T-helper 1 cell treated with Interleukin-12 subunit alpha and Interleukin-12 subunit beta and Interleukin-4 antibody, amounts not matched to agents 30 ng/mL and 1 ng/mL, for 36 hours (primary cell): ENCODE measurements around the gene ETHE1. TPM values are rescaled to one million over a fixed set of nuclear protein-coding genes. Genes with fewer than 3 reads are reported as not detected.

ENCODE experiments used
- intact Hi-C: fragments of 100-400 bp; cut with micrococcal nuclease; formaldehyde crosslinking; loops from one replicate; pipeline ENCODE4 v1.15.1; 2024
- total RNA-seq: library from RNA; stranded (reverse); gene quantifications from 2 replicates; pipeline ENCODE4 v1.2.3, GENCODE V29; 2022

The ETHE1 gene, protein sequence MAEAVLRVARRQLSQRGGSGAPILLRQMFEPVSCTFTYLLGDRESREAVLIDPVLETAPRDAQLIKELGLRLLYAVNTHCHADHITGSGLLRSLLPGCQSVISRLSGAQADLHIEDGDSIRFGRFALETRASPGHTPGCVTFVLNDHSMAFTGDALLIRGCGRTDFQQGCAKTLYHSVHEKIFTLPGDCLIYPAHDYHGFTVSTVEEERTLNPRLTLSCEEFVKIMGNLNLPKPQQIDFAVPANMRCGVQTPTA
- total RNA-seq: 62.8 and 64.6 TPM in 2 replicates

DNA sequence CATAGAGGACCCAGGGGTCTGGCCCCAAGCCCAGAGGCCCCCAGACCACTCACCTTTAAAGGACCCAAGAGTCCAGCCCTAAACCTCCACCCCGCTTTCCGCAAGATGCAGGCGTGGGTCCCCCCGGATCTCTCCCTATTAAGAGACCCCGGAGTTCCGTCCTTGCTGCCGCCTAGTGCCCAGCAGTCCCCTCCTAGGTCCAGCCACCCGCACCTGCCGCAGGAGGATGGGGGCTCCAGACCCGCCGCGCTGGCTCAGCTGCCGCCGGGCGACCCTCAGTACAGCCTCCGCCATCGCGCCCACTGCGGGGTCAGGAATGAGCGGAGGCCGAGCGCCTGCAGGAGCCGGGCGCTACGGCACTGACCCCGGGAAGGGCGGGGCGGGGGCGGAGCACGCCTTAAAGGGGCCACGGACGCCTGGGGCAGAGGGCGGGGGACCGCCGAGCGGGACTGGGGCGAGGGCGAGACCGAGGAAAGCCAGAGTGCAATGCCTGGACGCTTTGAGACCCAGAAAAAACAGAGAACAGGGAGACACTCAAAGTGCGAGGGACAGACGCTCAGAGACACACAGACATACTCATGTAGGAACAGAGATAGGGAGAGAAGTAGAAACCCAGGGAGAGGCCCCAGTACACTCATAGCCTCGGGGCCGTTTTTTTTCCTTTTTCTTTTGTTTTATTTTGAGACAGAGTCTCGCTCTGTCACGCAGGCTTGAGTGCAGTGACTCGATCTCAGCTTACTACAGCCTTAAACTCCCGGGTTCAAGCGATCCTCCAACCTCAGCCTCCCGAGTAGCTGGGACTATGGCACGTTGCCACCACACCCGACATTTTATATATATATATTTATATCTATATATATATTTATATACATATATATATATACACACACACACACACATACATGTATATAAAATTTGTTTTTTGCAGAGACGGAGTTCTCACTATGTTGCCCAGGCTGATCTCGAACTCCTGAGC lies at the start of gene ETHE1:
TSS of gene ETHE1 (minus strand) at position 318 of the 976 bp plus-strand sequence. CDS start at position 294, 24 bp downstream.
- intact Hi-C loops: loop anchor here (1.0 to 5.0 kb wide), 4 partner anchors 8 to 1980 kb away; partner anchors contain the start of genes VASP and ZNF428

DNA sequence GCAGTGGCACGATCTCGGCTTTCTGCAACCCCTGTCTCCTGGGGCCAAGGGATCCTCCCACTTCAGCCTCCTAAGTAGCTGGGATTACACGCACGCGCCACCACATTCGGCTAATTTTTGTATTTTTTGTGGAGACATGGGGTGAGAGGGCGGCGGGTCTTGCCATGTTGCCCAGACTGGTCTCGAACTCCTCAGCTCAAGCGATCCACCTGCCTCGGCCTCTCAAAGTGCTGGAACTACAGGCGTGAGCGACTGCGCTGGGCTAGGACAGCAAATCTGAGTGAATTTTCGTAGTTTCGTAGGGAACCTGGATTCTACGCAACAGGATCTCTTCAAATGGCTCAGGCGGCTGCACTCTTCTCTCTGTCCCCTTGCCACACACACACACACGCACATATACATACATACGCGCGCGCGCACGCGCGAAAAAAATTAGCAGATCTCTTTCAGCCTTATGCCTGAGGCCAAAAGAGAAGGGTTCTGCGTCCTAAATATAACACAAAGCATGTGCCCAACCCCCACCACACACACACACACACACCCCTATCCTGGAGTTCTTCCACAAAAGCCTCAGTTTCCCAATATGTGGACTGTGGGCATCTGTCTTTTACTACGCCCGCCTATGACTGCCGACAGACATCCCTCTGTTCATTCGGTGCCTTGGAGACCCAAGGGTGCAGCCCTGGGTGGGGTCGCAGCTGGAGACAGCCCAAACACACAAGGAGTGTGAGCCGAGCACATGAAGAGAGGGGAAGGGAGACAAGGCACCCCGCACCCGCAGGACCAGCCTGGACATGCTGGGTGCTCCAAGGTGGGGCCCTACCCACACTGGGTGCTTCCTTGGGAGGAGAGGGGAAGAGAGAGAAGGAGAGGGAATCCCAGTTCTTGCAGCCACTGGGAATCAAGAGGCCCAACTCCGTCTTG lies 49.2 kb upstream of the ETHE1 start:
- intact Hi-C loops: loop anchor here (1.0 to 2.0 kb wide), 10 partner anchors 14 to 178 kb away; partner anchors contain the start of genes IRGQ, SMG9, ZNF428 and ZNF575

DNA sequence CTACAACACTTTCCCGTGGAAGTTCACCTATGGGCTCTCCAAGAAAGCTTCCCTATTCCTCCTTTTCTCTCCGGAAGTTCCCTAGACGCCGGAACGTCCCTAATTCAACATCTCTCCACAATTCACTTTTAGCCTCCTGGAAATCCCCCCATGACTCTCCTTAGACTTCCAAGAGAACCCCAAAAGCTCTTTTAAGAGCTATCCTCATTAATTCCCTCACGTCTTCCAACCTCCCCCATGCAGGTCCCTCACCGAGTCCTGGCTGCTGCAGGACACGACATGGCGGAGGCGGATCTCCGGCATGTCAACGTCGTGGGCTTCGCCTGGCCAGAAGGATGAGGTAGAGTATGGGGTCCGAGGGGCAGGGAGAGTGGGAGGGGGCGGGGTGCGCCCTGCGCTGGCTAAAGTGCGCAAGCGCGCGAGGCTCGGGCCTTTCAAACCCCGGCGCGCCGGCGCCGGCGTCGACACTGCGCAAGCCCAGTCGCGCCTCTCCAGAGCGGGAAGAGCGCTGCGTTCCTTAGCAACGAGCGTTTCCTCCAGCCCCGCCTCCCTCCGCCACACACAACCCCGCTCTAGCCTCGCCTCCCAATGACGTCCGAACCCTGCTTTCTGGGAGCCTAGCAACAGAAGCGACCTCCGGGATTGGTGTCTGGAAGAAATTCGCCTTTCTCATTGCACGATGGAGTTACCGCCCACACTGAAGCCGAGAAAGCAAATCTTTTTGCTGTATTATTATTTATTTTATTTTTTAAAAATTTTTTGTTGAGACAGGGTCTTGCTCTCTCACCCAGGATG lies 48.4 kb upstream of the ETHE1 start, which contains the start of the genes PINLYP and XRCC1:
TSS of gene PINLYP (plus strand) at position 646 of the 795 bp plus-strand sequence. CDS start 1,391 bp downstream, outside the sequence.
TSS of gene XRCC1 (minus strand) at position 372 of the 795 bp plus-strand sequence. CDS start at position 303, 69 bp downstream.
- intact Hi-C loops: loop anchor here (1.0 to 2.0 kb wide), 10 partner anchors 13 to 179 kb away; partner anchors contain the start of genes IRGQ, SMG9, ZNF428 and ZNF575

DNA sequence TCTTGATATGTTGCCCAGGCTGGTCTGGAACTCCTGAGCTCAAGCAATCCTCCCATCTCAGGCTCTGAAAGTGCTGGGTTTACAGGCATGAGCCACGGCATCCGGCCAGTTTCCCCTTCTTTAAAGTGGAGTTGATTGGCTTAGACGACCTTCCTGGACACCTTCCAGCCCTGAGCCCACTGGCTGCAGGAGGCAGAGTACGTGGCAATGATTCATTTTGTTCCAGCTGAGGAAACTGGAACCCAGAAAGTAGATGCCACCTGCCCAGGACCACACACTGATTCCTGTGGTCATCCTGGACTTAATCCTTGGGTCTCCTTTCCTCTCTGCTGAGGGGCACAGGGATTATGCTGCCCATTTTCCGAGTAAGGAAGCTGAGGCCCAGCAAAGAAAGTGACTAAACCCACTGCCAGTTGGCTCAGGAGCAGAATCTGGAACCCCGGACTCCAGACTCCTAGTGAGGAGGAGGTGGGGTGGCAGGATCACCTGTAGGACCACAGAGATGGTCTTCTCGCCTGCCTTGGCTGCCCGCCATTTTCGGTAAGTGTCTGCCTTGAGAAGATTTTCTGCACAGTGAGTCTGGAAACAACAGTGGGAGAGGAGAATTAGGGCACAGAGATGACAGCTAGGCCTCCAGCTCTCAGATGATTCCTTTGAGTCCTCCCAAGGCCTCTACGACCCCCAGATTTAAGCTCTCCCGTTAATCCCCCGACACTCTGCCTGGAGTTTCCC lies 47.6 kb upstream of the ETHE1 start:
- intact Hi-C loops: loop anchor here (1.0 to 2.0 kb wide), 10 partner anchors 12 to 180 kb away; partner anchors contain the start of genes IRGQ, SMG9, ZNF428 and ZNF575

DNA sequence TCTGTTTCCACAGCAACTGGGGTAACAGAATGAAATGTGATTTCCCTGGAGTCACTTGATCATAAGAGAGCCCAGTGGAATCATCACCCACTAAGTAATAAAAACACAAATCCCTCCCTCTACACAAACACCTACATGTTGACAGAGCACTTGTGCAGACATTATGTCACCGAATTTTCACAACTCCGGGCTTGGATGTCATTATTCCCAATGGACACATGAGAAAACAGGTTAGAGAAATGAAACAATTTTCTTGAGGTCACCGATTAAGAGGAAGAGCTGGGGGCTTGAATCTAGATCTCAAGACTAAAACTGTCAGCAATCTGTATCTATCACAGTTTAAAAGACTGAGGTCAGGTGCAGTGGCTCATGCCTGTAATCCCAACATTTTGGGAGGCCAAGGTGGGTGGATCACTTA lies 45.2 kb upstream of the ETHE1 start:
- intact Hi-C loops: no loop called here

DNA sequence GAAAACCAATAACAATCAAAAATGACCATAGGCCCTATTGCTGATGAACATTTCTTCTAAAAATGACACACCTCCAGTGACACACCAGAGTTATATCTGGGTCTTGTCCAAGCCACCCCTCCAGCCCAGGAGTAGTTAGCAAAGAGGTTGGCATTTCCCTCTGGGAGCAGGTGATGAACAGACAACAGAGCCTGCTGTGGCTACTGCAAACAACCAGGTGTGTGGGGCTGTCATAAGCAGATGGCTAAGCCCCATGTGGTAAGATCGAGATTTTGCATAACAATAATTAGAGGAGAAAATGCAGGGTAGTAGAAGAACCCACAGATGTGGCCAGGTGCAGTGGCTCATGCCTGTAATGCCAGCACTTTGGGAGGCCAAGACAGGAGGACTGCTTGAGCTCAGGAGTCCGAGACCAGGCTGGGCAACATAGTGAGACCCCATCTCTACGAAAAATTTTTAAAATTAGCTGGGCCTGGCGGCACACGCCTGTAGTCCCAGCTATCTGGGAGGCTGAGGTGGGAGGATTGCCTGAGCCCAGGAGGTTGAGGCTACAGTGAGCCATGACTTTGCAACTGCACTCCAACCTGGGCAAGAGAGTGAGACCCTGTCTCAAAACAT lies 43.3 kb upstream of the ETHE1 start:
- intact Hi-C loops: no loop called here

DNA sequence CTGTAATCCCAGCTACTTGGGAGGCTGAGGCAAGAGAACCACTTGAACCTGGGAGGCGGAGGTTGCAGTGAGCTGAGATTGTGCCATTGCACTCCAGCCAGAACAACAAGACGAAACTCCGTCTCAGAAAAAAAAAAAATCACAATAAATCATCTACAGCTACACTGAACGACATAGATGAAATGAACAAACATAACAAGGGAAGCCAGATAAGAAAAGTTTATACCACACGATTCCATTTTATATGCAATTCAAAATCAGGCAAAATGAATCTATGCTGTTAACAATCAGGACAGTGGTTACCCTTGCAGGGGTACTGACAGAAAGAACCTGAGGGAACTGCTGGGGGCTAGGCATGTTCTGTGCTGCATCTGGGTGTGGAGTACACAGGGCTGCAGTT lies 42.7 kb upstream of the ETHE1 start:
- intact Hi-C loops: no loop called here

DNA sequence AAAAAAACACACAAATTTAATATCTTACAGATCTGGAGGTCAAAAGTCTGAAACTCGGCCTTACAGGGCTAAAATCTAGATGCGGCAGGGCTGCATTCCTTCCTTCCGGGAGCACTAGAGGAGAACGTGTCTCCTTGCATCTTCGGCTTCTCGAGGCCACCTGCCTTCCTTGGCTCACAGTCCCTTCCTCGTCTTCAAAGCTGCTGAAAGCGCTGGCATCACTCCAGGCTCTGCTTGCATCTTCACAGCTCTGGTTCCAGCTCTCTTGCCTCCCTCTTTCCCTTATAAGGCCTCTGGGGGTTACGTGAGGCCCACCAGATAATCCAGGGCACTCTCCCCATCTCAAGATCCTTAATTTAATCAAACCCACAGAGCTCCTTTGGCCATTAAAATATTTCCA lies 37.8 kb upstream of the ETHE1 start:
- intact Hi-C loops: no loop called here

DNA sequence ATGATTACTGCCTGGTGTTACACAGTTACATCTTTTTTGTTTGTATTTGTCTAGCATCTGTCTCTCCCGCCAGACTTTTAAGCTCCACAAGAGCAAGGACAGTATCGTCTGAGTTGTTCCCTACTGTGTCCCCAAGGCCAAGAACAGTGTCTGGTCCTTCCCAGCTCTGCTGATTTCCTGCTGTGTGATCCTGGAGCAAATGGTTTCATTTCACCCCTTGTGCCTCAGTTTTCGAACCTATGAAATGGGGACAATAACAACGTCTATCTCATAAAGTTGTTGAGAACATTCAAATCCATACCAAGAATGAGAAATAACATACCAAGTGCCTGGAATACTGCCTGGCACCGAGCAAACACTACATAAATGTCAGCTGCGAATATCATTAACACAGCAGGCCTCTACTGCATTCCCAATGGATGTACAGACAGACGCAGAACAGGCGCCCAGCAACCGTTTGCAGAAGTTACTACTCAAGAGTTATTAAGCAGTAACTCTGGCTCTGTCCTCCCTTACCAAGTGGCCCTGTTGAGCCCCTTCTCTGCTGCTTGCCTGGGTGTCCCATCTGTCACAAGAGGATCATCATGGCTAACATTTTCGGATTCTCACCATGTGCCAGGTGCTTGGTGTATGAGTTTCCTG lies 36.9 kb upstream of the ETHE1 start:
- intact Hi-C loops: loop anchor here (1.0 to 2.0 kb wide), 3 partner anchors 9 to 31 kb away; partner anchors contain the start of gene ZNF575

DNA sequence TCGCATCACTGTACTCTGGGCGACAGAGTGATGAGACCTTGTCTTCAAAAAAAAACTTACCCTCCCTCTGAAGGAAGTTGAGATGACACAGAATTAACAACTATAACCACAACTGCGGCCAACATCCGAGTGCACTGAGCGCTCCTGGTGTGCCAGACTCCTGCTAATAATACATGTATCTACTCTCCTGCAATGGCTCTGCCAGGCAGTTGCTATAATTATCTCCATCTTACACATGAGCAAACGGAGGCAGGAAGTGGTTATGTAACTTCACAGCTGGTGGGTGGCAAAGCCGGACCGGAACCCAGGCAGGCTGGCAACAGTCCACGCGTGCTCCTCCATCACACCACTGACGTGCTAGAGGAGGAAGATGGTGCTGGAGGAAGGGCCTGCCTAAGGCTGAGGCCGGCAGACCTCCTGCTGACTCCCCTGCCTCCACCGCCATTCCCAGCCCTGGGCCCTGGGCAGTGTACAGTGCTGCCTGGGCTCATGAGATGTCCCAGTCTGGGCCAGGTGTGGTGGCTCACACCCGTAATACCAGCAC lies 35.8 kb upstream of the ETHE1 start:
- intact Hi-C loops: loop anchor here (1.0 to 2.0 kb wide), 6 partner anchors 7 to 57 kb away; partner anchors contain the start of genes IRGQ, PINLYP, XRCC1 and ZNF428

DNA sequence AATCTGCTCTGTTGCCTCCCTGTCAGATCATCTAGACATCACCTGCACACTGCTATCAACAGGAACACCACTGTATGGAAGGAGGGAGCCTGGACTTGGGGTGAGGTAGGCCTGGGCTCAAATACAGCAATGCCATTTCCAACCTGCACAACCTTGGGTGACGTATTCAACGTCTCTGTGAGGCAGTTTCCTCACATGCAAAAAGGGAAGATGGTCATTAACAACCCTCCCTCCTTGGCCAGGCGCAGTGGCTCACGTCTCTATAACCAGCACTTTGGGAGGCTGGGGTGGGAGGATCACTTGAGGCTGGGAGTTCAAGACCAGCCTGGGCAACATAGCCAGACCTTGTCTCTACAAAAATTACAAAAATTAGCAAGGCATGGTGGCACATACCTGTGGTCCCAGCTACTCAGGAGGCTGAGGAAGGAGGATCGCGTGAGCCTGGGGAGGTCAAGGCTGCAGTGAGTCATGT lies 35.3 kb upstream of the ETHE1 start:
- intact Hi-C loops: loop anchor here (1.0 to 2.0 kb wide), 5 partner anchors 13 to 57 kb away; partner anchors contain the start of genes IRGQ, PINLYP, XRCC1 and ZNF428

DNA sequence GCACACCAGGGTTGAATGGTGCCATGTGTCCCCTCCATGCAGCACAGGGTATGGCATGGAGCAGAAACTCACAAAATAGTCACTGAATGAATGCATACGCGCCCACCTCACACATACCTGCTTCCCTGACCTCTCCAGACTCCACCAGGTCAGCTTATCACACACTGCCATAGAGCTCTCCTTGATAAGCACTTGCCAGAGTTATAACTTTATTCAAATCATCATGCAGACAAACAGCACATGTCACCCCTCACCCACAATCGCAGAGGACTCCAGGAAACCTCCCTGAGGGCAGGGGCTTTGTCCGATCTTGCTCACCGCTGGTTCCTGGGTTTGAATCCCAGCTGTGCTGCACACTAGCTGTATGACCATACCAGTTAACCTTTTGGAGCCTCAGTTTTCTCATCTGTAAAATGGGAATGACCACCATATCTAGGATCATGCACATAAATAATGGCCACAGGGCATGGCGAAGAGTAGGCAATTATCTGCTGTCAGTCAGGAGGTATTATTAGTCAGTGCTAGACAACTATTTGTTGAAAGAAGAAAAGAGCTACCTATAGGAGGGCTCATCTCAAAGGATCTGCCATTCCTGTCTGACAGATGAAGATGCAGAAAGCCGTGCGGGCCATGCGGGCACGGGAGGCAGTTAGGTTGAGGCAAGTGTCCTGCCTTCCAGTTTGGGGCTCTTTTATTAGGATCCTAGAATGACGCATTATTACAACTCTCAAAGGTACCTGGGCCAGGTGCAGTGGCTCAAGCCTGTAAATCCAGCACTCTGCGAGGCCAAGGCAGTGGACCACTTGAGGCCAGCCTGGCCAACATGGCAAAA lies 34.4 kb upstream of the ETHE1 start:
- intact Hi-C loops: no loop called here

DNA sequence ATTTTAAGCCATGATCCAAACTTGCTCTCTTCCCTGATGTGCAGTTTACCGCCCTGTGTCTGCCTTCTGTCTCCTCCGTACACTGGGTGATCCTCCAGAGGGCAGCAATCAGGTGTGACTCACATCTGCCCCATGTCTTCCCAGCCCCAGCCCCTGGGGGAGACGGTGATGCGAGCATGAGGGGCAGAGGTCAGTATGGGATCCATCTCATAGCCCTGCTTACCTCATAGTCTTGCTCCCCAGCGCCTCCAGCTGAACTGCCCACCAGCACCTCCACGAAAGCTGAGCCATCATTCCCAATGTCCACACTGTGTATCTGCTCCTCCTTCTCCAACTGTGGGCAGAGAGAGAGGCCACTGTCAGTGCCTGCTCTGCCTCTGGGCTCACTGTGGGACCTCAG lies 33.7 kb upstream of the ETHE1 start:
- intact Hi-C loops: no loop called here

DNA sequence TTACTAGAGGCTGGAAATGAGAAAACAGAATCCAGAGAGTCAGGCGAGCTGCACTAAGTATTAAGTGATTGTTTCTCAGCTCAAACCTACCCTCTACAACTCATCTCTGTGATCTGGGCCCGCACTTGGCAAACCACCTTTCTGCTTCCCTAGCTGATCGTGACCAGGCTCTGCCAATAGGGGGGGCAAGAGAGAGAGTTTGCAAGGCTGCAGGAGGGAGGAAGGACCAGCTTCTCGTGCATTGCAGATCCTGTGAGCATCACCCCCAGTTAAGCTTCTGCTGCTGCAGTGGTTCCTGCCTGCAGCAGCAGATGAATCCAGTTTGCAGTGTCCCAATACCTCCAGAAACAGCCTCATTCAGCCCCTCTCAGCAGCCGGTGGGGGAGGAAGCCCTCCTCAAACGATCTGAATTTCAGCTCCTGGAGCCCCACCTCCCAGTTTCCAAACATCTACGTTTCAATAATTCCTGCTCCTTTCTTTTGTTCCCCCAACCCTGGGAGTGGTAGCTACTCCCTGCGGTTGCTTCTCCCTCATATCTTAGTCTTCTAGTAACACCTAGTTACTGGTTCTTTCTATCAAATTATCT lies 28.3 kb upstream of the ETHE1 start:
- intact Hi-C loops: loop anchor here (1.0 to 2.0 kb wide), 5 partner anchors 8 to 97 kb away; partner anchors contain the start of genes PINLYP, XRCC1 and ZNF428

DNA sequence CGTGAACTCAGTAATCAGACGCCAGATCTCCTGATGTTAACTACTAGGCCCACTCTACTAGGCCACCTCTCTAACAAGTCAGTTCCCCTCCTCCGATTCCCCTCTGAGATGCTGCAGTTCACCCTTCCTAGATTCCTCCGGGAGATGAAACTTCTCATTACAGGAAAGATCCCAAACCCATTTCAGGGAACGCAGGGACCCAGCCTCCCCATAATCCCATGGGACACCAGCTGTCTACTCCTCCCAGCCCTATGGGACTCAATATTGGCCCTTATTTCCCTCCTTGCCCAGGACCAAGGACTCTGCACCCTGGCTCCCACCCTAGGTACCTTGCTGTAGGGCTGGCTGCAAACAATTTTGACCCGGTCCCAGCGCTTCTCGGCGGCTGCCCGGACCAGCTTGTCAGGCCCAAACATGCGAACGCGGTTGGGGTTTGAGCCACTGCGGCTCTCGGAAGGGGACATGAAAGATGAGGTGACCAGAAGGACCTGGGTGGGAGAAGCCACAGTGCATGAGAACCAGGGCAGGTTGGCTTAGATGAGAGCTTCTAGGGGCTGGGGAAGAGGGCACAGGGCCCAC lies 27.4 kb upstream of the ETHE1 start:
- intact Hi-C loops: loop anchor here (2.0 kb wide), 1 partner anchor 64 kb away; the partner anchor contains the start of gene ZNF428
